GM10847 (cell line): Measurements from ENCODE around the gene ZMYND19.
A peak's percentile ranks its signal among the peaks of the same experiment; 100 is the strongest.

Experiments
- POLR2A ChIP-seq: IDR thresholded peaks from 2 replicates; pipeline ENCODE4 v1.6.1; 2011; ENCODE audit not compliant: insufficient read length; ENCODE audit errors: extremely low read depth

ZMYND19 gene

DNA sequence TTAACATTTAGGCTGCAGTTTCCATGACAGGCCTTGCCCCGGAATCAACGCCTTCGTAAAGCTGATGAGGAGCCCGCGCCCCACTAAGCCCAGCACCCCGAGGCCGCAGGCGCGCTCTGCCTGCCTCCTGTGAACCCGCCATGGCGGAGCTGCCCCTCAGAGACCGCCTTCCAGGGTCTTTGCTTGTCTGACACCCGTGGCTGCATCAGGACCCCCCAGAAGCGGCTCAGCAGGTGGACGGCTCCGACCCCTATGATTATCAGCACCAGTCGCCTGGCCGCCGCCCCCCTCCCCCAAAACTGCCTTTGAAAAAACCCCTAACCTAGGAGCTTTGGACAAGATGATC is 11.1 kb downstream of the ZMYND19 start:
- no peak for TF ChIP-seq POLR2A

DNA sequence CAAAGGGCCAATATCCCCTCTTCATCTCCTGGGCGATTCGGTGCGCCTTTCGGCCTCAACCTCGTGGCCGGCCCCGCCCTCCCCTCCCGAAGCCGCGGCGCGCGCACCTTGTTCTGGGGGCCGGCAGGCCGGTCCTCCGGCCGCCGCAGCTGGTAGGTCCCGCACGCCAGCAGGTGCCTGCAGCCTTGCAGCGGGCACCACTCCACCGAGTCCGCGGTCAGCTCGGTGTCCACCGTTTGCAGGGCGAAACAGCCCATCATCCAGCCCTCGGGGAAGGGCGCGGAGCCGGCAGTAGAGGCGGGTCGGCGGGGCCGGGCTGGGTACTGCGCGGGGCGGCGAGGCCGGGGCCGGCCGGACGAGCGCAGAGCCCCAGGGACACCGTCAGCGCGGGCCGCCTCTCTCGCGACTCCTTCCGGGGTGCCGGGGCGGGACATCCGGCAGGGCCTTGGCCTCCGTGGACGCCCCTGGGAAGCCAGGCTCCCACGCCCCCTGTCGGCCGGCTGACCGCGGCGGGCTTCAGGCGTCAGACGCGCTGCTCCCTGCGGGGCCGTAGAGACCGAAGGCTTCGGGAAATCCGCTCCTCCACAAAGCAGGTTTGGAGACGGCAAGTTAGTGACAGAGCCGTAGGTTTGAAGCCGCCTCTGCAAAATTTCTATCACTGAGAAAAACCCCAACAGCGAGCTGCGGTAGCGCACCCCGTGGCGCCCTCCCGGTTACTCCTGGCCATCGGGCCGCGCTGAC is 11.6 kb downstream of the ZMYND19 start, which contains the start of gene DPH7:
TSS of gene DPH7 (minus strand) at position 408 of the 741 bp plus-strand sequence. CDS start at position 260, 148 bp downstream.
- peak; percentile 77 for TF ChIP-seq POLR2A

DNA sequence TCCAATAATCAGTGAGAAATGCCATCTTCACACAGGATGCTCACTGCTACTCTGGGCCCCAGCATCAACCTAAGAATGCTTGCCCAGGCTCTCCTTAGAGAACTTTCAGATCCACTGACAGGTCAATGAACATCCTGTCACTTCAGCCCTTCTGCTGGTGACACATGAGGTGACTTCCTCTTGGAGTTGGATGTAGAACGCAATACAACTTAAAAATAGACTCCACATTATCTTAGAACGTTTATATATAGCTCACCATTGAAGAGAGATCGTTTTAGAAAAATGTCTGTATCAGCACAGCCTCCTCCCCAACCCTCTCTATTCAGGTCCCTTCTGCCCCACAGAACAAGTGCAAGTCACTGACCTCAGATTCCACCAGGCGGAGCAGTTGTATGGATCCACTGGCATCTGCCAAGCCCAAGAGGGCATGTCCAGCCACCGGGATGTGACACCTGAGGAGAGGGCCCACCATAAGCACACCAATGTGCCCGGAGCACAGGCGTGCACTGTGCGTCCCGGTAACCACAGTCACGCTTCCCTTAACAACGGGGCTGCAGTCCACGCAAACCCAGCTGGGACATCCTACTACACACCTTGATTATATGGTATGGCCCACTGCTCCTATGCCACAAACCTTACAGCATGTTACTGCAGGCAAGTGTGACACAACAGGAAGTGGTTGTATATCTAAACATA is 14.4 kb downstream of the ZMYND19 start:
- TF ChIP-seq POLR2A: no peak

DNA sequence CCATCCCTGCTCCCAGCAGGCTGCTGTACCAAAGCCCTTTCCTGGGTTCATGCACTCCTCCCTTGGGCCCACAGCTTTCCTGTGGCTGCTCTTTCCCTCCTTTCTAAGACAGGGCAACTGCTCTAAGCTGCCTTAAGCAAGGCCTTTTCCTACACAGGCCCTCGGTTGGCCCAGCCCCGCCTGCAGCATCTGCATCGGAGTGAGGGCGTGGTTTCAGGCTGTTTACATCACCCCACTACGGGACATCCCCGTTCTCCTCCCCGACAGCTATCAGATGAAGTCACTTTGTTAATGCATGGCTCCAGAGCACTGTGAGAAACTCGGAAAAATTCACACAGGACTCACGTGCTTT is 15.0 kb downstream of the ZMYND19 start:
- no peak for TF ChIP-seq POLR2A

DNA sequence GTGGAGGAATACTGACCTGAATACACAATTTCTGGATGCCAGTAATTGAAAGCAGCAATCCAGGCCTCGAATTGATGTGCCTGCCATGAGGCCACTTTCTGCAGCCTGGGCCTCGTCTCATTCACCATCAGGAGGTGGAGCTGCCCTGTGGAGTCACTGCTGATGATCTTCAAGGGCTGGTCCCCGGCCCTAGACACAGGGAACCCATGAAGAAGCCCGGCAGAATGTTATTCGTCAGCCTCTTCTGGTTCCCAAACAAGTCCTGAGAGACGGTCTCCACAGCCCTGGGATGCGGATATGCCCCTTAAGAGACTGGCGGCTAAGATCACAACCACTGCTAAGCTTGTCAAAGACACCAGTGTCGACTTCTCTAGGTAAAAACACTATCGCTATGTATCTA is 16.1 kb downstream of the ZMYND19 start:
- no peak for TF ChIP-seq POLR2A

DNA sequence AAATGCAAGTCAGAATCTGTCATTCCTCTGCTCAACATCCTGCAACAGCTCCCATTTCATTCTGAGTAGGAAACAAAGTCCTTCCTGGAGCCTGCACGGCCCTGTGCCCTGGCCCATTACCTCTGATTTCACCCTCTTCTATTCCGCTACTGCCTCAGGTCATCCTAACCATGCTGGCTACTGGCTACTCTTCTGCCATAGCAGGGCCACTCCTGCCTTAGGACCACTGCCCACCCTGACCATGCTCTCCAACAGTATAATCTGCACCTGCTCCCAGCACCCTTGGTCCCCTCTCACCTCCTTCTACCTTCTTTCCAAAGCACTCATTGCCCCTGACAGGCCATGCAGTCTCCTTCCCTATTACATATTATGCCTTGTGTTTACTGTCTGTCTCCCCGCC is 19.7 kb downstream of the ZMYND19 start:
- TF ChIP-seq POLR2A: no peak

DNA sequence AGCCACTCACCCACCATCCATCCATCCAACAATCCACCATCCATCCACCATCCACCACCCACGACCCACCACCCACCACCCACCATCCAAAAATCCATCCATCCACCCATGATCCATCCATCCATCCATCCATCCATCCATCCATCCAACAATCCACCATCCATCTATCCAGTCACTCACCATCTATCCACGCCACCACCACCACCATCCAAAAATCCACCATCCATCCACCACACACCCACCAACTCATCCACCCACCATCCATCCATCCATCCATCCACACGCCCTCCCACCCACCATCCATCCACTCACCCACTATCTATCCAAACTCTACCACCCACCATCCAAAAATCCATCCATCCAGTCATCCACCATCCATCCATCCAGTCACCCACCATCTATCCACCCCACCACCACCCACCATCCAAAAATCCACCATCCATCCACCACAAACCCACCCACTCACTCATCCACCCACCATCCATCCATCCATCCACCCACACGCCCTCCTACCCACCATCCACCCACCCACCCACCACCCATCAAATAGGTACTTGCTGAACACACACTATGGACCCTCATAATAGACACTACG is 20.6 kb downstream of the ZMYND19 start:
- TF ChIP-seq POLR2A: no peak

DNA sequence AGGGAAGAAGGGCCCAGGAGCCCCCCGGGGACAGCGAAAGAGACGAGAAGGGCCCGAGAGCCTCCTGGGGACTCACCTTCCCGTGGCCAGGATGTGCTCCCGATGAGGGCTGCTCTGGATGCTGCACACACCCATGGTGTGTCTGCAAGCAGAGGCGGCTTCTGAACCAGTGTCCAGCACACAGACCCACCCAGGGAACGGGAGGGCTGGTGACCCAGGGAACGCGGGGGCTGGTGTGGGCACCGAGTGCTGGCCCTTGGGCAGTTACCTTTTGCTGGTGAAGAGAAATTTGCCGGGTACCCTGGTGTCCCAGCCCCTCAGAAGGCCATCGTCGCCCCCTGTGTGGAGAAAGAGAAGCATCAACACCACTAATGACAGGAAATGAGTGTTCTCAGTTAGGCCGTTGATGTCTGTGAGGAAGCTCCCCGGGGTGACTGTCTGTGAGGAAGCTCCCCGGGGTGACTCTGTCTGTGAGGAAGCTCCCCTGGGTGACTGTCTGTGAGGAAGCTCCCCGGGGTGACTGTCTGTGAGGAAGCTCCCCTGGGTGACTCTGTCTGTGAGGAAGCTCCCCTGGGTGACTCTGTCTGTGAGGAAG is 25.4 kb downstream of the ZMYND19 start:
- TF ChIP-seq POLR2A: no peak

DNA sequence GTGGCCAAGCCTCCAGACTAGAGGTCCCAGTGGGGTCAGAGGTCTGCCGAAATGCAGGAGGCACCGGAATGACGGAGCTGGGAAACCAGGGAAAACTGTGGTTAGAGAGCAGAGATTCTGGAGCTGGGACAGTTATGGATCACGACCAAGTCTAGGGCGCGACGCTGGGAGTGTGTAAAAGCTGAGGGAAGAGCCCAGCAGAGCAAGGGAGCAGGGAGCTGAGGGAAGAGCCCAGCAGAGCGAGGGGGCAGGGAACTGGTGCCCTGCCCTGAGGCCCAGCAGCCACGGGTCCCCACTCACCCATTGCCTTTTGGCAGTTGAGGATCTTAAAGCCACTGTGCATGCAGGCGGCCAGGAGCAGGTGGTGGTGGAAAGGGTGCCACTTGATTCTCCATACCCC is 26.2 kb downstream of the ZMYND19 start:
- no peak for TF ChIP-seq POLR2A

DNA sequence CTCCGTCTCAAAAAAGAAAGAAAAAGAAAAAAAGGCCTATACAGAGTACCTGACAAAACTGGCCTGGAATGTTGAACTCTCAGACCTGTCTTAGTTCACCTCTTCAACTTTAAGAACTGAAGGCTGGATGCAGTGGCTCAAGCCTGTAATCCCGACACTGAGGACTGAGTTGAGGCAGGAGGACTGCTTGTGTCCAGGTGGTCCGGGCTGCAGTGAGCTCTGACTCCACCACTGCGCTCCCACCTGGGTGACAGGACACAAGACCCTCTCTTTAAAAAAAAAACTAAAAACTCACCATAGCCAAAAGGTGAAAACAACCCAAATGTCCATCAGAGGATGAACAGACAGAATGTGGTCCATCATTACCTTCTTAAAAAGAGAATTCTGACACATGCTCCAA is 32.2 kb downstream of the ZMYND19 start:
- no peak for TF ChIP-seq POLR2A

DNA sequence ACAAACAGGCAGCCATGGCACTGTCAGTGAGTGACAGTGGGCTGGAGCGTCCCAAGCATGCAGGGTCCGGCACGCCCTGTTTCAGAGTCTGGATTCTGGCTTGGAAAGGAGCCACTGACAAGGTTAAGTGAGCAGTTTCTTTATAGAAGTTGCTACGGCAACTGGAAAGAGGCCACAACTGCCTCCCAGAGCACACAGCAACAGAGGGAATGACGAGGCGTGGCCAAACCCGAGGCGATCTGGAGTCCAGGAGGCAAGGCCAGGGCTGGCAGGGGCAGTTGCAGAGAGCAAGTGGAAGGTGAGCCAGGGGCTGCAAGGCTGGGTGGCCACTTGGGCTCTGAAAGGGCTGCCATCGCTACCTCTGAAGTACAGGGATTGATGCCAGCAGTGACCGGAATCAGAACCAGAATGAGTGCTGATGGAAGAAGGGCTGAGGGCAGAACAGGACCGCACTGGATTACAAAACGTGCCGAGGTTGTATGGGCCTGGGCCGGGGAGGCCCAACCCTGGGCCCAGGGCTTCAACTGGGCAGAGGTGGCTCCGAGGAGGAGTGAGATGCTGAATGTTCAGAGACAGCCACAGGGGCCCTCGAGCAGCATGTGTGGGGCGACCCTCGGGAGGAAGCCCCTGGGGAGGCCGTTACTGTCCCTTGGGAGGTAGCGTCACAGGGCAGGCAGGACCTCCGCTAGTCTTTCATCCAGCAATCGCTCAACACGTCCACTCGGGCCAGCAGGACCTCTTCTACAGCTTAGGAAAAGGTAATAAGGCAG is 34.1 kb downstream of the ZMYND19 start:
- no peak for TF ChIP-seq POLR2A

DNA sequence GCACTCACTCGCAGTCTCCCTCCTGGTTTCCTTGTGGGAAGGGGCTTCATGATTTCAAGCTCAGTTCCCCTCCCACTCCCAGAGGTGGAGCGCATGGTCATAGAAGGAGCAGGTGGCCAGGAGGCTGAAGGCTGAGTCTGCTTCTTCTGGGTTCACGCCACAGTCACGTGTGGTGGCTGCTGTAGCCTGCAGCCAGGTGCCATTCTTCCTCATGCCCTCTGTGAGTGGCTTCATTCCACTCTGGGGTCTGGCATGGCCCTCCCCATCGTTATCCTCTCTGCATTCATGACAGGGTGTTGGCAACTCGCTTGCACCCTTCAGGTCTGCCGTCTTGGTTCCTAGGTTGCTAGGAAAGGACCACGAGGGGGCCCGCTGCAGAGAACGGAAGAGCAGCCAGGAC is 35.1 kb downstream of the ZMYND19 start:
- no peak for TF ChIP-seq POLR2A

DNA sequence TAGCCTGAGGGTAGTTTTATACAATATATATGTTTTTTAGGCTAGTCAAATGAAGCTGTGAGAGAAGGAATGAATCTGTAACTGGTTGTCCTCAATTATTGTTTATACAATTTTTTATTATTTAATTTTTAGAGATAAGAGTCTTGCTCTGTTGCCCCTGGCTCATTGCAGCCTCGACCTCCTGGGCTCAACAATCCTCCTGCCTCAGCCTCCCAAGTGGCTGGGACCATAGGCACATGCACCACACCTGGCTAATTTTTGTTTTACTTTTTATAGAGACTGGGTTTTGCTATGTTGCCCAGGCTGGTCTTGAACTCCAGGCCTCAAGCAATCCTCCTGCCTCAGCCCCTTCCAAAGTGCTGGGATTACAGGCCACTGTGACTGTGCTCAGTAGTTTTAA is 36.0 kb downstream of the ZMYND19 start:
- no peak for TF ChIP-seq POLR2A

DNA sequence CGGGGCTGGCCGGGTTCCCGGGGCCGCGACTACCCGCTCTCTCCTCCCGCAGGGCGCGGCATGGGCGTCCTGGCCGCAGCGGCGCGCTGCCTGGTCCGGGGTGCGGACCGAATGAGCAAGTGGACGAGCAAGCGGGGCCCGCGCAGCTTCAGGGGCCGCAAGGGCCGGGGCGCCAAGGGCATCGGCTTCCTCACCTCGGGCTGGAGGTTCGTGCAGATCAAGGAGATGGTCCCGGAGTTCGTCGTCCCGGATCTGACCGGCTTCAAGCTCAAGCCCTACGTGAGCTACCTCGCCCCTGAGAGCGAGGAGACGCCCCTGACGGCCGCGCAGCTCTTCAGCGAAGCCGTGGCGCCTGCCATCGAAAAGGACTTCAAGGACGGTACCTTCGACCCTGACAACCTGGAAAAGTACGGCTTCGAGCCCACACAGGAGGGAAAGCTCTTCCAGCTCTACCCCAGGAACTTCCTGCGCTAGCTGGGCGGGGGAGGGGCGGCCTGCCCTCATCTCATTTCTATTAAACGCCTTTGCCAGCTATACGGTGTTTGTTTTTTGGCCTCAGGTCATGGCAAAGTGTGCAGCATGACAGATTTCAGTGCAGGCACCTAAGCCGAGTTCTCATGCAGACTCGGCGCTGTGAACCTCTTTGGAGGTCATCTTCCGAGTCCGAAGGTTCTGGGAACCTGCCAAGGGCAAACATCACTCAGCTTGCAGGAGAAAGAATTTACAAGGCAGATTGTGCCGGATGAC is 38.1 kb downstream of the ZMYND19 start:
- TF ChIP-seq POLR2A: no peak
